ENCODE data around the gene SBNO2.
"Not testable (repeated sequence)": the region's sequence is repeated elsewhere in the genome, so short reads cannot be mapped to it uniquely, and the experiment has no call there.

Gene SBNO2

DNA sequence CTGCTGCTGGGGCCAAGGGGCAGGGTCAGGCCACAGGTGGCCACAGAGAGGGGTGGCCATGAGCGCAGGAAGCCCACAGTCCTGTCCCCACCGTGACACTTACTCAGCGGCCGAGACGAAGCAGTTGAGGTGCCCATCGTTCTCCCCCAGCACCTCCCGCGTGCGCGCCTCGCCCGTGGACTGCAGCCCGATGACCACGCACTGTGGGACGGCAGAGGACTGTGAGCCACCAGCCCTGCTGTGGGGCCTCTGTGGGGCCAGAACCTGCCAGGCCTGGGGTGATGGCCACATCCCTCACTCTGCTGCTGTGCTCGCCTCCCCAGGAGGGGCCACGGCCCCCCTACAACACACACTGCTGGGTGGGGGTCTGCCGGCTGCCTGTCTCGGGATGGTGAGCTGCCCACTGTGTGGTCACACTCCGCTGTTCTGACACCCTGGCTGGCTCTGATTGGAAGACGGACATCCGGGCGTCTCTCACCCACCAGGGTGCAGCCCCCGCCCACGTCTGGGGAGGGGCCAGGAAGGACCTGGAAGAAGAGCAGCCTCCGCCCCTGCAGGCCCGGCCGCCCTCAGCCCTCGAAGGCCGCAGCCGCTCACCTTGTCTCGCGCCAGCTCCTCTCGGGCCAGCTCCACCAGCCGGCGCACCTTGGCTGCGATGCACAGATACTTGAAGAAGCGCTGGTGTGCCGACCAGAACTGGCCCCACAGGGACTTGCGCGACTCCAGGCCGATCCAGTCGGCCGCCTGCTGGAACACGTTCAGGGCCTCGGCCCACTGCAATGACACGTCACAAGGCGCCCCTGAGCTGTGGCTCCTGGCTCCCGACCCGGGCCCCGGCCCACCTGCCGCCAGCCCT is 57.1 kb downstream of the SBNO2 start:
- no peak for DNase-seq

DNA sequence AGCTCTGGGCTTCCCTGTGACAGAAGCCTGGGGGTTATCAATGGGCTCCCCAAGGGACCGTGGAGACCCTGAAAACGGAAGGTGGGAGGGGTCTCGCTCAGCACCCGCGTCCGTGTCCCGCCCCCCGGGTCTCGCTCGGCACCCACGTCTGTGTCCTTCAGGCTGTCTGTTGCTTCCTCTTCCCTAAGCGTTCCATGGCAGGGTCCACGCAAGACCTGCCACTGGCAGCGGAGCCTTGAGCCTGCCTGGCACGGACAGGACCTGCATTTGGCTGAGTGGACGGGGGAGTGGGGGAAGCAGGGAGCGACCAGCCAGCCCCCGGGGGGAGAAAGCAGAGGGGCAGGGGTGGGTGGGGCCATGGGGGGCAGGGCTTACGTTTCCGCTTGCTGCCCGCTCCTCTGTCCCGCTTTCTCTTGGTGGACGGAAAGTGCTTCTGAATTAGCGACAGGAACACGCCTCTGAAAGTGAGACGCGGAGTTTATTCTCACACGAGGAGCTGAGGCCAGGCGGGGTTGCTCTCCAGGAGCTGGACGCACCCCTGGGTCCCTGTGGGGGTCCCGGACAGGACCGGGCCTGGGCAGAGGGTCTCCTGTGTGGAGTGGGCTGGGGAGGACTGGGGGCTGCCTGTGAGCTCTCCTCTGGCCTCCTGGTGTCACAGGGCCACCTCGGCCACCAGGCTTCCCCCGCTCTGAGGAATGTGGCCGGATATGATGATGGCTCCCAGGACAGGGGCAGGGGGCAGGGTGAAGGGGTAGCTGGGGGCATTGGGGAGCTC is 58.2 kb downstream of the SBNO2 start:
- DNase-seq: no peak

DNA sequence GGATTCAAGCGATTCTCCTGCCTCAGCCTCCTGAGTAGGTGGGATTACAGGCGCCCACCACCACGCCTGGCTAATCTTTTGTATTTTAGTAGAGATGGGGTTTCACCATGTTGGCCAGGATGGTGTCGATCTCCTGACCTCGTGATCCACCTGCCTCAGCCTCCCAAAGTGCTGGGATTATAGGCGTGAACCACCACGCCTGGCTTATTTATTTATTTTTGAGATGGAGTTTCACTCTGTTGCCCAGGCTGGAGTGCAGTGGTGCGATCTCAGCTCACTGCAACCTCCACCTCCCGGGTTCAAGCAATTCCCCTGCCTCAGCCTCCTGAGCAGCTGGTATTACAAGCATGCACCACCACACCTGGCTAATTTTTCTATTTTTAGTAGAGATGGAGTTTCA is 59.3 kb downstream of the SBNO2 start:
- DNase-seq: not testable (repeated sequence)

DNA sequence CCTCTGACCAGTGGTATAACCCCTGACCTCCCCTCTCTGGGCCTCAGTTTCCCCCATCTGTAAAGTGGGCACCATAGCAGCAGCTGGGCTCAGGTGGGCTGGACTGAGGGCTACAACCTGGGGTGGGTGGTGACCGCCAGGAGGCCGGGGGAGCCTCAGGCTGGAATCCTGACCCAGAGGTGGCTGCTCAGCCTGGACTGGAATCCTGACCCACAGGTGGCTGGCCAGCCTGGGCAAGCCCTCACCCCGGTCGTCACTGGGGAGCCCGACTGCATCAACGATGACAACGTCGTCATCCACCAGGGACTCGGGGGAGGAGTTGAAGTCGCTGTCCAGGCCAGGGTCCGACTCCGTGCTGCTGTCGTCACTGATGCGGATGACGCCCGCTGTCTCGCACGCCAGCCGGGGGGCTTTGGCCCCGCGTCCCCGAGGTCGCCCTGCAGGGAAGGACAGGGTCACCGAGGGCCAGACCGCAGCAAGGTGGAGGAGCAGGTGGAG is 60.0 kb downstream of the SBNO2 start:
- no peak for DNase-seq

DNA sequence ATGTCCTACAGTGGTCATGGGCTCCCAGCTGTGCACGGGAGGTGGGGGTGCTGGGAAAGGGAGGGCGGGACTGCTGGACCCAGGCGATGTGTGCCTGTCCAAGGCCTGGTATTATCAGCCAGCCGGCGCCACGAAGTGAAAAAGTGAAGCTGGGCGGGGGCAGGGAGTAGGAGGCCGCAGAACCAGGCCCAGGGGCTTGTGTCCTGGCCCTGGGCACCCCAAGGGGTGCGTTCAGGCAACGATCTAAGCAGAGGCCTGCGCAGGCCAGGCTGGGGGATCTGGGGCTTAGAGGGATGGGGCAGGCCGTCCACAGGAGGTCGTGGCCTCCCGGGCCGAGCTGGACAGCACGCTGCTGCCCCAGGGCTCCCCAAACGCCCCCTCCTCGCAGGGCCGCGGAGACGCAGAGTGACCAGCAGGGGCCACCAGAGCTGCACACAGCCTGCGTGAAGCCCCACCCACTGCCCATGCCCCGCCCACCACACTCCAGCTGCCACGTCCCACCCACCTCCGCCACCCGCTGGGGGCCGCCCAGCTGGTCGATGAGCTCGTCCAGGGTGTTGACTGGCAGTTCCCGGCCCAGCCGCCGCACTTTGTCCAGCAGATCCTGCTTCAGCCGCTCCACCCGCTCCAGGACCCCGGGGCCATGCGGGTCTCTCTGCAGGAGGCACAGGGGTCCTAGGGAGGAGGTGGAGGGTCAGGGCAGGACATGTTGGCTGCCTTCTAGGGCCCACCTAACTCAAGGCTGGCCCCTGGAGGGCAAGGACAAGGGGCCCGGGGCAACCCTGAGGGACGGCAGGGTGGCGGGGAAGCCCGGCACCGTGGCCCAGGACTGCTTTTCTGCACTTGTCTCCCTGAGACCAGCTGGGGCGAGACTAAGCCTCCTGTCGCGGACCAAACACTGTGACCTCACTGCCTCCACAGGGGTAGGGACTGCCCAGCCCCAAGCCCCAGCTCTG is 60.8 kb downstream of the SBNO2 start:
- DNase-seq: peak; percentile 46

DNA sequence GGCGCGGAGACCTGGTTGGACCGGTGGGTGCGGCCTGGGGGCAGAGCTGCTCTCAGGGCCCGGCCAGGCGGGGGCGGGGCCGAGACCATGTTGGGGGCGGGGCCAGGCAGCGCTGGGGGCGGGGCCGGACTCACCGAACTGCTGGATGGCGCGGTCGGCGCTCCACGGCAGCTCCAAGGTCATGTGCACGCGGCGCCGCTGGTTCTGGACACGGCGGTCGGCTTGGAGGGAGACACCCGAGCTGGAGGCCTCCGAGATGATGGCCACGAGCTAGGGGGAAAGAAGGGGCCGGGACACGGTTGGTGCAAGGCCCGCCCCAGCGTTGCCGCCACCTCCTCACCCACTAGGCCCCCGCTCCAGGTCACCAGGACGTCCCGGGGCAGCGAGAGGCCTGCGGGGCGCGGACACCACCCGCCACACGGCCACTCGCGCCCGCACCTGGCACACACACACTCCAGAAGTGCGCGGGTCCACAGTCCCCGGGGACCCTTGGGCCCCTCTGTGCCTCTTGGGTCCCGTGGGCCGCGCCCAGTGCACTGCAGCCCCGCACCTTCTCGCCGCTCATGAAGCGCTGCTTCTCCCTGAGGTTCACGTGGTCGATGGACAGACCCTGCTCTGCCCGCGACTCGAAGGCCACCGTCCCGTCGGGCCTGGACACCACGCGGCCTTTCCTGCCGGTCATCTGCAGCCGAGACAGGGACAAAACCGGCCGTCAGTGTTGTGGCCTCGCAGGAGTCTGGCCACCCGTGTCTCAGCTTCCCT is 61.6 kb downstream of the SBNO2 start:
- DNase-seq: no peak

- DNase-seq: no peak
These were observed 62.3 kb downstream of the SBNO2 start for GRCh38 chr19:1111641-1112267.

DNA sequence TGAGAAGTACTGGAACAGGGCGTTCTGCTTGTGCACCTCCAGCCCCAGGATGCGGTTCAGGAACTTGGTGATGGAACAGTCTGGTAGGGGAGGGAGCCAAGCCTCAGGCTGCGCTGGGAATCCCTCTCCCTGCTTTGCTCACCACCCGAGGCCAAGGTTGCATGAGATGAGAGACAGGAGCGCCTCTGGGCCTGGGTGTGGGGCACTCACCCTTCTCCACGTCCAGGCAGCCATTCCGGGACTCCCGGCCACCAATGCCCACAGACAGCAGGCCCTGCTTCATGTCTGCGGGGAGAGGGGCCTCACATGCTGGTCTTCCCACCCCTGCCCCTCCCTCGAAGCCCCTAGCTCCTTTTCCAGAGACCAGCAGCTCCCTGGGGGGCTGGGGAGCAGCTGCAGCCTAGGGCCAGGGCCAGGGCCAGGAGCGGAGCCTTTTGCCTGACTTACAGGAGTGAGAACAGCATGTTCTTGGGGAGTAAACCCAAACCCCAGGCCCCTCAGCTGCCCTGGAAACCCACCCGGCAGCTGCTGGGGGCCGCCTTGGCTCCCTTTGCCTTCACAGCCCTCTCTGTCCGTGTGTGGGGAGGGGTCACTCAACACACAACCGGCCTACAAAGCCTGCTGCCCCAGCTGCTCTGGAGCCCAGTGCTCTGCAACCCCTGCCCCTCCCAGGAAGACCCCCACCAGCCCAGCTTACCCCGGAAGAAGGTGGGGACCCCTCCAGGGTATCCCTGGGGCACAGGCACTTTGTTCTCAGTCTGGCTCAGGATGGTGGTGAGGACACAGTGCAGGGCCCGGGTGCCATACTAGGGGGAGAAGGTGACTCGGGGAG is 63.0 kb downstream of the SBNO2 start:
- no peak for DNase-seq

DNA sequence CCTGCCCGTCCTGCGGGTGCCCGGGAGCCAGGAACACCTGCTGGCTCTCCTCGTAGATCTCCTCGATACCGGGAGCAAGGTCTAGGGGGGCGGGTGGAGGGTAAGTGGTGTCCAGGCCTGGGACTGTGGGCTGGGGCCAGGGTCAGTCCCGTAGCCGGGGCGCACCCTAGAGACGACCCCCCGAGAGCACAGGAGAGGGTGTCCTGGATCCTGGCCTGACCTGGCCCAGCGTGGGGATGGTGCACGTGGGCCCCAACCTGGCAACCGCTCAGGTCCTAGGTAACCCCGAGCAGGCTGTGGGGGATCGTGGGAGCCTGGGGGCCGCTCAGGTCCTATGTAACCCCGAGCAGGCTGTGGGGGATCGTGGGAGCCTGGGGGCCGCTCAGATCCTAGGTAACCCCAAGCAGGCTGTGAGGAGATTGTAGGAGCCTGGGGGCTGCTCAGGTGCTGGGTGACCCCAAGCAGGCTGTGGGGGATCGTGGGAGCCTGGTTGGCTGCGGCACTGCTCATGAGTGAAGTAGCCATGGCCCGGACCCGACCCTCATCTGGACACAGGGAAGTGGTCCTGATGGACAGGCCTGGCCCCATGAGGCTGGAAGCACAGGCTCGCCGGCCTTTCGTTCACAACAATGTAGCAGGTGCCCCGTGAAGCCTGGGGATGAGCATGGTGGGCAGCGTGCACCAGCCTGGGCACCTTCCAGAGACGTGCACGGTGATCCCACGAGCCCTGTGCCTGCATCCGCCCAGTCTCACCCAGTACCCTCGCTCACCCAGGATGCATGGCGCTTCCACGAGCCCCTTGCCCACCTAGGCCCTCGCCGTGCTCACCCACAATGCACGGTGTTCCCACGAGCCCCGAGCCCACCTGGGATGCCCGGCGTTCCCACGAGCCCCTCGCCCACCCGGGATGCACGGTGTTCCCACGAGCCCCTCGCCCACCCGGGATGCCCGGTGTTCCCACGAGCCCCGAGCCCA is 64.1 kb downstream of the SBNO2 start:
- DNase-seq: no peak

DNA sequence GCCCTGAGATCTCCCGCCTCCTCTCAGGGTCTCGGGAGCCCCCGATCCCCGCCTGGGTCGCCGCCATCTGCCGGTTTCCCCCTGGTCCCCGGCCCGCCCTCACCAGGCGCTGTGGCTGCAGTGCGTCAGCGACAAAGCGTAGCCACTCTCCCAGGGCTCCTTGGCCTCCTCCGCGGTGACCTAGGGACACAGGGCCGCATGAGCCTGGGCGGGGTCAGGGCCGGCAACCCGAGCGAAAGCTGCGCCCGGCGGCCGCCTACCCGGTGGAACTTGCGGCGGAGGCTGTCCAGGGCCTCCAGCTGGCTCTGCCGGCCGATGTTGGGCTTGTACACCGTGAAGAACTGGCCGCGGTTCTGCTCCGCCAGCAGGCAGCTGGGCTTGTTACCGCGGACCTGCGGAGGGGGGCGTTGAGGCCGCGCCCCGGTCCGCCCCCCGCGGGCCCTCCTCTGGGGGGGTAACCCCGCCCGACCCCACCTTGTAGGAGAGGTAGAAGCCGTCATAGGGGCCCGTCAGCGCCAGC is 65.0 kb downstream of the SBNO2 start:
- DNase-seq: no peak

GRCh38 chr19:1108291-1109031 is 65.6 kb downstream of the SBNO2 start:
- no peak for DNase-seq

DNA sequence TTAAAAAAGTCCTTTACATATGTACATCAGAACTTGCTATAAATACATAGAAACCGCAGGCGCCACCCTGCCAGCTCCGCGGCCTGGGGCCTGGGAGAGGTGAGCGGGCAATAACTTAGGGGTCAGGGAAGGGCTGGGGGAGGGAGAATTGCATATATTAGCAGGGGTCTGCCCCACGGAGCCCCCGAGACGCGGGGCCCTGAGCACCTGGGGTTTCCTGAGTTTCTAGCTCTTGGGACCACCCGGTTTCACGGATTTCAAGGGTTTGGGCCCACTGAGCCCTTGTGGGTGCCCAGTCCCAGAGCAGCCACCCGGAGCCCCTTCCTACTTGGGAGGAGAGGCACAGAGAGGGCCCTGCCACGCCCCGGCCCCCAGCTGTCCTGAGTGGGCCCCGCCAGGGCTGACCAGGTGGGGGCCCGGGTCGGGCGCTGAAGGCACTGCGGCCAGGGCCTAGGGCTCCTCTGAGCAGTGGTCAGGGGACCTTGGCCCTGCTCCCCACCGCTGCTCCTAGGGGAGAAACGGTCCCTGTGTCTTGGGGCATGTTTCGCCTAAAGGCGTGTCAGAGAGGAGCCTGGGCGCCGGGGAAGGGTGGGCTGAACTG is 66.3 kb downstream of the SBNO2 start:
- no peak for DNase-seq

- DNase-seq: no peak
These were observed 67.0 kb downstream of the SBNO2 start for GRCh38 chr19:1106841-1107660.

DNA sequence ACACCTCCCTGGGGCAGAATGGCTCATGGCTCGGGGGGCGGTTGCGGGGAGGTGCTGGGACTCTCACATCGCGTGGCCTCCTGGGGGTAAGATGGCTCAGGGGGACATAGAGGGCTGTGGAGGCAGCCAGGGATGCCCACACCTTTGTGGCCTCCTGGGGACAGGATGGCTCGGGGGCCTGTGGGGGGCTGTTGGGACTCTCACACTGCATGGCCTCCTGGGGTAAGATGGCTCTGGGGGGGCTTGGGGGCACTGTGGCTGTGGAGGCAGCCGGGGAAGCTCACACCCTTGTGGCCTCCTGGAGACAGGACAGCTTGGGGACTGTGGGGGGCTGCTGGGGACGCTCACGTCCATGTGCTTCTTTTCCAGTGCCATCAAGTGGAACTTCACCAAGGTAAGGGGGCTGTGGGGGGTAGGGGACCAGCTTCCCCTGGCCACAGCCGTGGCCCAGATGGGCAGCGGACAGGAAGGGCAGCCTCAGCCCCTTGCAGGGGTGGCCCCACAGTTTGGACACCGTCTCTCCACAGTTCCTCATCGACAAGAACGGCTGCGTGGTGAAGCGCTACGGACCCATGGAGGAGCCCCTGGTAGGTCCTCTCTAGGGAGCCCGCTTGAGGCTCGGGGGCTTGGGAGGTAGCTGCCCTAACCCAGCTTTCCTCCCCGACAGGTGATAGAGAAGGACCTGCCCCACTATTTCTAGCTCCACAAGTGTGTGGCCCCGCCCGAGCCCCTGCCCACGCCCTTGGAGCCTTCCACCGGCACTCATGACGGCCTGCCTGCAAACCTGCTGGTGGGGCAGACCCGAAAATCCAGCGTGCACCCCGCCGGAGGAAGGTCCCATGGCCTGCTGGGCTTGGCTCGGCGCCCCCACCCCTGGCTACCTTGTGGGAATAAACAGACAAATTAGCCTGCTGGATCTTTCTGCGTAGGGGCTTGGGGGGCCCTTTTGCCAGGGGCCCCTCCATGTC is 67.9 kb downstream of the SBNO2 start:
- DNase-seq: no peak

DNA sequence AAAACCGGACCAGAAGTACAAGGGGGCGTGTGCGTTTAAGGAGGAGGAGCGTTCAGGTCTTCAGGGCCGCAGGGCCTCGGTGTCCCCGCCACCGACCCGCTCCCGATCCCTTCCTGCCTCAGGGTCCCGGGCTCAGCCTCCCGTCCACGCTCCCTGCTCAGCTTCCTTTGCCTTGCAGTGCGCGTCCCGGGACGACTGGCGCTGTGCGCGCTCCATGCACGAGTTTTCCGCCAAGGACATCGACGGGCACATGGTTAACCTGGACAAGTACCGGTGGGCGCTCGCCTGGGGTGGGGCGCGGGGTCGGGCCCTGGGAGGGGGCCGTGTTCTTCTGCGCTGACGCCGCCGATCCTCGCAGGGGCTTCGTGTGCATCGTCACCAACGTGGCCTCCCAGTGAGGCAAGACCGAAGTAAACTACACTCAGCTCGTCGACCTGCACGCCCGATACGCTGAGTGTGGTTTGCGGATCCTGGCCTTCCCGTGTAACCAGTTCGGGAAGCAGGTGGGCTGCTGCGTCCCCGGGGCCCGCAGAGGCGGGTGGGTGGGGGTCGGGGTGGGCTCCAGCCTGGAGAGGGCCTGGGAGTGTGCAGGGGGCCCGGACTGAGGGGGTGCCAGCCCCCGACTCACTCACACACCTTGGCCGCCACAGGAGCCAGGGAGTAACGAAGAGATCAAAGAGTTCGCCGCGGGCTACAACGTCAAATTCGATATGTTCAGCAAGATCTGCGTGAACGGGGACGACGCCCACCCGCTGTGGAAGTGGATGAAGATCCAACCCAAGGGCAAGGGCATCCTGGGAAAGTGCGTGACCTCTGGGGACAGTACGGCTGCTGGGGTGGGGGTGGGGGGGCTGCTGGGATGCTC is 68.8 kb downstream of the SBNO2 start:
- no peak for DNase-seq

All from NCI-H526 treated with DMSO at 0.1 percent for 48 hours (cell line).